GM12872 (cell line): ENCODE data around the gene SPATA31E1.

Experiments used
- CTCF ChIP-seq: IDR thresholded peaks from 3 replicates; pipeline ENCODE4 v1.5.1; 2011; ENCODE audit warnings: low read depth, mild to moderate bottlenecking, low read length, moderate library complexity; ENCODE audit not compliant: insufficient read depth

Gene SPATA31E1

GRCh38 chr9:87887661-87888480, 5.2 kb downstream of the SPATA31E1 start:
- no peak for TF ChIP-seq CTCF

GRCh38 chr9:87888501-87888900, 5.8 kb downstream of the SPATA31E1 start:
- TF ChIP-seq CTCF = no peak

- no peak for TF ChIP-seq CTCF
Observed at GRCh38 chr9:87889065-87889881, 6.6 kb downstream of the SPATA31E1 start.

- TF ChIP-seq CTCF = no peak
Observed at GRCh38 chr9:87889882-87890252, 7.2 kb downstream of the SPATA31E1 start.

GRCh38 chr9:87890837-87891236, 8.2 kb downstream of the SPATA31E1 start:
- TF ChIP-seq CTCF = no peak

- TF ChIP-seq CTCF = no peak
Observed at GRCh38 chr9:87891754-87892153, 9.1 kb downstream of the SPATA31E1 start.

GRCh38 chr9:87892956-87893355, 10.3 kb downstream of the SPATA31E1 start:
- no peak for TF ChIP-seq CTCF
